GM12878 (cell line): Measurements from ENCODE around the gene IRAK2. TPM values are rescaled to one million over a fixed set of nuclear protein-coding genes. Genes with fewer than 3 reads are reported as not detected.
A peak's percentile ranks its signal among the peaks of the same experiment; 100 is the strongest.

Source experiments
- ATAC-seq: fragments of 200-7000 bp; cut with Tn5 transposase; 3 replicates; pipeline ENCODE4 v1.9.1; 2020; ENCODE audit warnings: mild to moderate bottlenecking, moderate library complexity
- BruUV-seq: library from RNA; stranded (reverse); fragments of 400-500 nt; replicated peaks from 2 replicates; lab custom pipeline; 2021; lab: Mats Ljungman, UMichigan
- CTCF ChIA-PET: fragments of 300-600 bp; sonication (Branson Sonifier 250); formaldehyde crosslinking; extraction: SDS; loops from one replicate; lab custom pipeline; 2021; ENCODE audit warnings: inconsistent platforms; lab: Yijun Ruan, JAX
- POLR2A ChIA-PET: fragments of 350-600 bp; formaldehyde crosslinking; extraction: SDS; loops from one replicate; lab custom pipeline; 2021; ENCODE audit warnings: inconsistent platforms; lab: Charles Lee
- RAD21 ChIA-PET: fragments of 300-600 bp; sonication (Branson Sonifier 250); formaldehyde crosslinking; loops from one replicate; lab custom pipeline; 2023; ENCODE audit warnings: antibody characterized with exemption; ENCODE audit not compliant: unreplicated experiment; lab: Charles Lee
- SMC1A ChIA-PET: fragments of 300-600 bp; sonication (Branson Sonifier 250); formaldehyde crosslinking; loops from one replicate; lab custom pipeline; 2023; ENCODE audit not compliant: unreplicated experiment, uncharacterized antibody; lab: Charles Lee
- DNase-seq: peaks from one replicate; pipeline ENCODE4 v3.0.0-alpha.2; 2011; ENCODE audit warnings: low read depth, low spot score
- FAIRE-seq: peaks from 3 replicates; lab custom pipeline; 2011; peaks lifted over from hg19 to GRCh38; lab: Jason Lieb, UNC
- H2AFZ ChIP-seq: 2 replicates; pipeline ENCODE4 v1.6.0; 2011; ENCODE audit warnings: low read depth, low read length, control low read depth; ENCODE audit not compliant: control insufficient read depth
- H3K27ac ChIP-seq: 2 replicates; pipeline ENCODE4 v1.5.1; 2011; ENCODE audit warnings: control low read depth; ENCODE audit not compliant: control insufficient read depth, insufficient read depth
- H3K27me3 ChIP-seq, 2 experiments: replicated peaks in 1 of 2; 2 replicates each; pipeline versions ENCODE4 v1.6.0 to v1.6.1; 2011; ENCODE audit warnings: low read length in 1 of 2; ENCODE audit not compliant: control insufficient read depth in 2 of 2, insufficient read depth in 2 of 2
- H3K36me3 ChIP-seq, 2 experiments: 2 replicates each; pipeline ENCODE4 v1.5.1; 2011; ENCODE audit warnings: low read length in 1 of 2; ENCODE audit not compliant: control insufficient read depth in 2 of 2, insufficient read depth in 2 of 2
- H3K4me1 ChIP-seq: 2 replicates; pipeline ENCODE4 v1.6.1; 2011; ENCODE audit warnings: mild to moderate bottlenecking, low read length, moderate library complexity, mixed read lengths; ENCODE audit not compliant: control insufficient read depth, insufficient read depth
- H3K4me2 ChIP-seq: 2 replicates; pipeline ENCODE4 v1.6.0; 2011; ENCODE audit warnings: control low read depth; ENCODE audit not compliant: control insufficient read depth, insufficient read depth
- H3K4me3 ChIP-seq: fragments of 200-600 bp; sonication (generic); 2 replicates; pipeline ENCODE4 v1.5.1; 2016
- H3K79me2 ChIP-seq: 2 replicates; pipeline ENCODE4 v1.6.0; 2011; ENCODE audit warnings: low read length; ENCODE audit not compliant: control insufficient read depth, insufficient read depth
- H3K9ac ChIP-seq: 2 replicates; pipeline ENCODE4 v1.8.0; 2011; ENCODE audit warnings: low read length, control low read depth, mixed read lengths; ENCODE audit not compliant: control insufficient read depth, insufficient read depth
- H3K9me3 ChIP-seq: replicated peaks from 3 replicates; pipeline ENCODE4 v1.5.1; 2011; ENCODE audit warnings: mild to moderate bottlenecking, low read length; ENCODE audit not compliant: control insufficient read depth, insufficient read depth
- H4K20me1 ChIP-seq: 2 replicates; pipeline ENCODE4 v1.6.0; 2011; ENCODE audit not compliant: control insufficient read depth, insufficient read depth
- FOXM1 ChIP-seq: IDR thresholded peaks from 2 replicates; pipeline ENCODE4 v1.6.1; 2012; ENCODE audit warnings: low read depth, mild to moderate bottlenecking, inconsistent platforms, low read length, moderate library complexity
- NRF1 ChIP-seq: conservative IDR thresholded peaks from 2 replicates; pipeline ENCODE4 v1.6.1; 2011; ENCODE audit warnings: mild to moderate bottlenecking, low read depth, low read length, improper control_type of control experiment
- PAX8 ChIP-seq: fragments of 450-650 bp; IDR thresholded peaks from 2 replicates; pipeline ENCODE4 v1.6.1; 2017; ENCODE audit warnings: mild to moderate bottlenecking, moderate library complexity
- POLR2A ChIP-seq: IDR thresholded peaks from 2 replicates; pipeline ENCODE4 v1.6.1; 2011; ENCODE audit warnings: low read depth, mild to moderate bottlenecking, low read length
- RAD21 ChIP-seq: IDR thresholded peaks from 2 replicates; pipeline ENCODE4 v1.6.1; 2011; ENCODE audit warnings: mild to moderate bottlenecking, low read depth, low read length, moderate library complexity; ENCODE audit not compliant: insufficient read depth
- SIX5 ChIP-seq: IDR thresholded peaks from 2 replicates; pipeline ENCODE4 v1.6.1; 2011; ENCODE audit warnings: mild to moderate bottlenecking, low read depth, low read length, moderate library complexity; ENCODE audit not compliant: severe bottlenecking
- STAT1 ChIP-seq: fragments of 450-650 bp; conservative IDR thresholded peaks from 2 replicates; pipeline ENCODE4 v1.6.1; 2014; ENCODE audit warnings: antibody characterized with exemption, mild to moderate bottlenecking
- TCF7 ChIP-seq: IDR thresholded peaks from 2 replicates; pipeline ENCODE4 v1.6.1; 2014; ENCODE audit warnings: antibody characterized with exemption, borderline replicate concordance
- ZNF622 ChIP-seq: fragments of 450-650 bp; IDR thresholded peaks from 2 replicates; pipeline ENCODE4 v1.6.1; 2017; ENCODE audit warnings: mild to moderate bottlenecking, inconsistent platforms
- WGBS: methylation state at CpG from one replicate; pipeline ENCODE4 v1.1.6; 2016; ENCODE audit warnings: low lambda C conversion rate; ENCODE audit not compliant: insufficient replicate concordance, insufficient coverage; ENCODE audit errors: missing lambda C conversion rate; 5-methylcytosine and 5-hydroxymethylcytosine counted together
- in situ Hi-C: fragments of 300-500 bp; cut with MboI; formaldehyde crosslinking; loops from 9 replicates; pipeline ENCODE4 v1.14.3; 2018; ENCODE audit warnings: mixed read lengths
- intact Hi-C: fragments of 100-400 bp; cut with micrococcal nuclease; formaldehyde crosslinking; loops from one replicate; pipeline ENCODE4 v1.14.2; 2022; ENCODE audit not compliant: unreplicated experiment
- polyA plus RNA-seq, 11 experiments: library from polyadenylated mRNA; depleted of rRNA in 4 of 11; unstranded in 6 of 11; stranded (reverse) in 5 of 11; fragments of >200 nt; fragmentation: Nextera tagmentation in 4 of 11; fragmentation: Illumina TruSeq in 1 of 11; extraction: Ambion mirVana in 4 of 11; extraction: Trizol in 1 of 11; gene quantifications; 1 replicate in 1 of 11; 2 replicates in 10 of 11; pipeline versions ENCODE4 v1.2.1 to v1.2.3, GENCODE V29; 2011 to 2016; ENCODE audit warnings: inconsistent platforms in 2 of 11, missing spikeins in 2 of 11, low read depth in 1 of 11
- total RNA-seq, 4 experiments: library from RNA; depleted of rRNA in 3 of 4; stranded (reverse); fragments of >200 nt in 3 of 4; fragmentation: Illumina TruSeq in 1 of 4; extraction: Trizol in 1 of 4; gene quantifications; 2 replicates each; pipeline versions ENCODE4 v1.2.1 to v1.2.3, GENCODE V29; 2013 to 2021
- TF ChIP-seq, protein P1 (sequence below): fragments of 450-650 bp; IDR thresholded peaks from 2 replicates; pipeline ENCODE4 v1.6.1; 2018; ENCODE audit warnings: borderline replicate concordance, mild to moderate bottlenecking; ENCODE audit not compliant: partially characterized antibody

The IRAK2 gene
- total and polyA plus RNA-seq, 10 of the 15 experiments (the other 5 are each of a cell fraction or from before 2014, with no cell fraction given), result 0.48 to 5.7 (median 4.5) TPM

GRCh38 chr3:10289077-10289476 lies 124.4 kb downstream of the IRAK2 start (continued):
- TF ChIP-seq, protein P1, sequence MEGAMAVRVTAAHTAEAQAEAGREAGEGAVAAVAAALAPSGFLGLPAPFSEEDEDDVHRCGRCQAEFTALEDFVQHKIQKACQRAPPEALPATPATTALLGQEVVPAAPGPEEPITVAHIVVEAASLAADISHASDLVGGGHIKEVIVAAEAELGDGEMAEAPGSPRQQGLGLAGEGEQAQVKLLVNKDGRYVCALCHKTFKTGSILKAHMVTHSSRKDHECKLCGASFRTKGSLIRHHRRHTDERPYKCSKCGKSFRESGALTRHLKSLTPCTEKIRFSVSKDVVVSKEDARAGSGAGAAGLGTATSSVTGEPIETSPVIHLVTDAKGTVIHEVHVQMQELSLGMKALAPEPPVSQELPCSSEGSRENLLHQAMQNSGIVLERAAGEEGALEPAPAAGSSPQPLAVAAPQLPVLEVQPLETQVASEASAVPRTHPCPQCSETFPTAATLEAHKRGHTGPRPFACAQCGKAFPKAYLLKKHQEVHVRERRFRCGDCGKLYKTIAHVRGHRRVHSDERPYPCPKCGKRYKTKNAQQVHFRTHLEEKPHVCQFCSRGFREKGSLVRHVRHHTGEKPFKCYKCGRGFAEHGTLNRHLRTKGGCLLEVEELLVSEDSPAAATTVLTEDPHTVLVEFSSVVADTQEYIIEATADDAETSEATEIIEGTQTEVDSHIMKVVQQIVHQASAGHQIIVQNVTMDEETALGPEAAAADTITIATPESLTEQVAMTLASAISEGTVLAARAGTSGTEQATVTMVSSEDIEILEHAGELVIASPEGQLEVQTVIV, result no peak

- no peak for FAIRE-seq
- WGBS, result 95% methylated on average over 9 of the region's 9 CpGs
- CTCF ChIA-PET, result interaction anchor here (1.4 kb wide), 1 partner anchor 358 kb away, joined by 3 read pairs; no protein-coding TSS in a partner anchor
- no peaks in the 10 kb centered on the region for H3K9me3 ChIP-seq
- H3K27ac ChIP-seq, result no peak overlapping the region
- H3K9ac ChIP-seq, result no peak overlapping the region
- RAD21 ChIA-PET, result interaction anchor here (1.4 kb wide), 1 partner anchor 31 kb away, joined by 3 read pairs; the partner anchor contains the start of gene SEC13
- no peak overlapping the region for H3K4me2 ChIP-seq
- TF ChIP-seq NRF1 (no peak), RAD21 (no peak), STAT1 (no peak), POLR2A (0 out of 2 replicates have a peak, but pooled peaks have one; percentile 36), ZNF622 (no peak), PAX8 (no peak), TCF7 (no peak), FOXM1 (no peak), SIX5 (no peak)
- no peaks in the 10 kb centered on the region; the same call in 1 of the 2 replicates for H3K79me2 ChIP-seq
- H3K4me3 ChIP-seq, result no peak overlapping the region
- H3K4me1 ChIP-seq, result peaks cover 5% of the 10 kb centered on the region; the same call in 1 of the 2 replicates
- BruUV-seq, result no TSS peak
- H3K27me3 ChIP-seq, result no peaks in the 10 kb centered on the region
- SMC1A ChIA-PET, result no interaction called here
- POLR2A ChIA-PET, result interaction anchor here (0.7 kb wide), 1 partner anchor 17 kb away, joined by 3 read pairs; no protein-coding TSS in a partner anchor
- DNase-seq, result no peak
- H3K36me3 ChIP-seq, result peaks cover 8 to 11% of the 10 kb centered on the region in 2 experiments
- no peak for ATAC-seq
- no peak overlapping the region for H2AFZ ChIP-seq
- intact Hi-C loops (no loop called here), in situ Hi-C loops (no loop called here)
- no peaks in the 10 kb centered on the region; the same call in 1 of the 2 replicates for H4K20me1 ChIP-seq
Measured at GRCh38 chr3:10289787-10290355, 125.2 kb downstream of the IRAK2 start.
